Small intestine (tissue), 7 donors: Measurements from ENCODE around the gene TLR9. TPM values are rescaled to one million over a fixed set of nuclear protein-coding genes. Genes with fewer than 3 reads are reported as not detected.

Experiments
- DNase-seq, 2 donors: peaks; one replicate each; pipeline versions ENCODE4 v3.0.0 to v3.0.0-alpha.2; 2013
- FAIRE-seq: peaks from 2 replicates; lab custom pipeline; 2012; peaks lifted over from hg19 to GRCh38; lab: Jason Lieb, UNC
- H3K27ac ChIP-seq, 3 donors: one replicate each; pipeline ENCODE4 v1.5.1; 2013; ENCODE audit warnings: low read length in 2 of 3, mild to moderate bottlenecking in 2 of 3, control low read depth in 1 of 3, inconsistent platforms in 1 of 3, low read depth in 1 of 3, moderate library complexity in 1 of 3
- H3K27me3 ChIP-seq, 3 donors: one replicate each; pipeline ENCODE4 v1.6.1; 2013; ENCODE audit warnings: low read length in 3 of 3, inconsistent platforms in 1 of 3; ENCODE audit not compliant: control insufficient read depth in 3 of 3, insufficient read depth in 3 of 3
- H3K36me3 ChIP-seq, 3 donors: one replicate each; pipeline ENCODE4 v1.6.1; 2013; ENCODE audit warnings: low read length in 3 of 3, inconsistent platforms in 1 of 3, low read depth in 1 of 3, mild to moderate bottlenecking in 1 of 3, moderate library complexity in 1 of 3; ENCODE audit not compliant: control insufficient read depth in 3 of 3, insufficient read depth in 2 of 3
- H3K4me1 ChIP-seq, 3 donors: one replicate each; pipeline ENCODE4 v1.6.1; 2013; ENCODE audit warnings: low read length in 2 of 3, inconsistent platforms in 1 of 3, low read depth in 1 of 3, mild to moderate bottlenecking in 1 of 3, moderate library complexity in 1 of 3; ENCODE audit not compliant: control insufficient read depth in 3 of 3, insufficient read depth in 2 of 3
- H3K4me3 ChIP-seq, 3 donors: one replicate each; pipeline ENCODE4 v1.5.1; 2013; ENCODE audit warnings: low read length in 3 of 3, control low read depth in 1 of 3, inconsistent platforms in 1 of 3, low read depth in 1 of 3, mild to moderate bottlenecking in 1 of 3, moderate library complexity in 1 of 3
- H3K9me3 ChIP-seq, 2 donors: one replicate each; pipeline ENCODE4 v1.6.1; 2013; ENCODE audit warnings: low read depth in 1 of 2, low read length in 1 of 2; ENCODE audit not compliant: control insufficient read depth in 2 of 2, insufficient read depth in 1 of 2
- WGBS, 3 donors: extraction: QIAGEN DNeasy Blood & Tissue Kit; methylation state at CpG; one replicate each; pipeline ENCODE4 v1.1.7; 2013; 5-methylcytosine and 5-hydroxymethylcytosine counted together
- polyA plus RNA-seq, 4 donors: library from polyadenylated mRNA; stranded (reverse) in 3 of 4; unstranded in 1 of 4; fragments of 200-250 nt in 3 of 4; fragments of 120-200 nt in 1 of 4; gene quantifications; one replicate each; pipeline versions ENCODE4 v1.2.1 to v1.2.3, GENCODE V29; 2013
- donor health status: healthy with polysubstance abuse.
- donor health status: control.
- donor health status: control.
- donor health status: Bipolar disorder and iron deficiency.
- donor health status: healthy.

TLR9 gene
- polyA plus RNA-seq, 4 donors, result 0.12 to 0.30 TPM; not detected in 2

- no peaks in the 10 kb centered on the region for H3K9me3 ChIP-seq
- H3K36me3 ChIP-seq, result peaks cover 0 to 30% (median 7%) of the 10 kb centered on the region in 3 donors
- 64 to 80% (median 76%) methylated on average over 6 of the region's 6 CpGs for WGBS, 3 donors
- DNase-seq (no peak), FAIRE-seq (no peak)
- H3K4me3 ChIP-seq, result no peak overlapping the region
- H3K27me3 ChIP-seq, result no peaks in the 10 kb centered on the region
- peak overlapping the region in 2 of 3 donors; percentile 17 to 65 for H3K27ac ChIP-seq
- peaks cover 4 to 27% (median 8%) of the 10 kb centered on the region in 3 donors for H3K4me1 ChIP-seq
Measured at GRCh38 chr3:52218937-52219650, 6.4 kb downstream of the TLR9 start.

DNA sequence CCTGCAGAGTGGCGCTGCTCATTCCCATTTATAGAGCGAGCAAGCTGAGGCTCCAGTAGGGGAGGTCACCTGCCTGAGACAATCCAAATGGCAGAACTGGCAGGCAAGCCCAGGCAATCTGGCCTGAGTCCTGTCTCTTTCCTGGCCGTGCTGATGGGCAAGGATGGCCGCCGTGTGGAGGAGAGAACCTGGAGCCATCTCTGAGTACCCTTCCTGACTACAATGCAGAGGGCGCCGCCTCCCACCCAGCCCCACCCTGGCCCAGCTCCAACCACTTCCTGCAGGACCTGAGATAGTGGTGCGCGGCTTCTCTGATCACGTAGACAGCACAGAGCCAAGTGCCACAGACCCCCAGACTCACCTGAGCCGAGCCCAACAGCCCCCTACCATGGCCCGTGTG, 7.0 kb downstream of the TLR9 start:
- Histone ChIP-seq H3K9me3 (no peaks in the 10 kb centered on the region), H3K27ac (peak overlapping the region; percentile 17 to 94 (median 90)), H3K36me3 (peaks cover 2 to 33% (median 9%) of the 10 kb centered on the region in 3 donors), H3K27me3 (no peaks in the 10 kb centered on the region), H3K4me1 (peaks cover 4 to 28% (median 8%) of the 10 kb centered on the region in 3 donors), H3K4me3 (no peak overlapping the region)
- FAIRE-seq, result no peak
- 46 to 64% (median 47%) methylated on average over 12 of the region's 12 CpGs for WGBS, 3 donors
- peak in 1 of 2 donors; percentile 37 for DNase-seq

DNA sequence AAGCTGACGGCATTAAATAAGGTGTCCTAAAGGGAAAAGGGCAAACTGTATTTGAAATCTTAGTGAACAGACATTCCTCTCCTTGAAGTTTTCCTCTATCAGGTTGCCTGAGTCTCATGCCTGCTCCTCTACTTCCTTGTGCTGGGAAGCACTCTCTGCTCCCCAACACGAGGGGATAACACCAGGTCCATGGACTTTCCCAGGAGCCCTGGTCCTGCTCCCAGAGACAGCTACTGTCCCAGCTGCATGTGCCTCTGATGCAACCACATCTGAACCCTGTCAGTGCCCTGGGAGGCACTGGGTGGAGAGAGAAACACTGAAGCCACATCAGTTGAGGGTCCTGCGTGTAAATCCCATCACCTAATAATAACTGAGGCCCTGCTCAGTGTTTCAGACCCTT, 7.4 kb downstream of the TLR9 start:
- H3K36me3 ChIP-seq, result peaks cover 3 to 37% (median 12%) of the 10 kb centered on the region in 3 donors
- H3K4me3 ChIP-seq, result no peak overlapping the region
- peak overlapping the region; percentile 67 to 94 (median 90) for H3K27ac ChIP-seq
- FAIRE-seq (no peak), DNase-seq (peak in 1 of 2 donors; percentile 24)
- no peaks in the 10 kb centered on the region for H3K9me3 ChIP-seq
- 56 to 71% (median 64%) methylated on average over 3 of the region's 3 CpGs for WGBS, 3 donors
- no peaks in the 10 kb centered on the region for H3K27me3 ChIP-seq
- peaks cover 4 to 31% (median 8%) of the 10 kb centered on the region in 3 donors for H3K4me1 ChIP-seq

DNA sequence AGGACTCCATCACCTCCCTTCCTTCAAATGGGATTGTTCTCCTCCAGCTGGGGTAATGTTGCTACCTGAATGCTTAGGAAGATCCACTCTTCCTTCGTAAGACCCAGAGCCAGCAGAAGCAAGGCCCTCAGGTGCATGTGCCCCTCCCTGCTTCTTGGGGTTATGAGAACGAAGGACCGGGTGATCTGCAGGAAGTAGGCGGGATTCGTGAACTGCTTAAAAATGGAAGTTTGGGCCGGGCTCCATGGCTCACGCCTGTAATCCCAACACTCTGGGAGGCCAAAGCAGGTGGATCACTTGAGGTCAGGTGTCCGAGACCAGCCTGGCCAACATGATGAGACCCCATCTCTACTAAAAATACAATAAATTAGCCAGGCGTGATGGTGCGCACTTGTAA, 8.0 kb downstream of the TLR9 start:
- FAIRE-seq (no peak), DNase-seq (no peak)
- Histone ChIP-seq H3K27ac (peak overlapping the region; percentile 67 to 94 (median 90)), H3K4me3 (no peak overlapping the region), H3K9me3 (no peaks in the 10 kb centered on the region), H3K4me1 (peaks cover 4 to 35% (median 8%) of the 10 kb centered on the region in 3 donors), H3K36me3 (peaks cover 3 to 41% (median 15%) of the 10 kb centered on the region in 3 donors), H3K27me3 (no peaks in the 10 kb centered on the region)
- WGBS, 3 donors, result 27 to 48% (median 39%) methylated on average over 10 of the region's 10 CpGs

- DNase-seq (peak; percentile 68 to 97), FAIRE-seq (no peak)
- no peaks in the 10 kb centered on the region for H3K9me3 ChIP-seq
- H3K4me3 ChIP-seq, result no peak overlapping the region
- peak overlapping the region; percentile 67 to 94 (median 90) for H3K27ac ChIP-seq
- 12 to 26% (median 21%) methylated on average over 13 of the region's 13 CpGs for WGBS, 3 donors
- peaks cover 7 to 46% (median 18%) of the 10 kb centered on the region in 3 donors for H3K36me3 ChIP-seq
- H3K4me1 ChIP-seq, result peaks cover 4 to 41% (median 8%) of the 10 kb centered on the region in 3 donors
- H3K27me3 ChIP-seq, result no peaks in the 10 kb centered on the region
Measured at GRCh38 chr3:52216585-52217408, 8.6 kb downstream of the TLR9 start.

DNA sequence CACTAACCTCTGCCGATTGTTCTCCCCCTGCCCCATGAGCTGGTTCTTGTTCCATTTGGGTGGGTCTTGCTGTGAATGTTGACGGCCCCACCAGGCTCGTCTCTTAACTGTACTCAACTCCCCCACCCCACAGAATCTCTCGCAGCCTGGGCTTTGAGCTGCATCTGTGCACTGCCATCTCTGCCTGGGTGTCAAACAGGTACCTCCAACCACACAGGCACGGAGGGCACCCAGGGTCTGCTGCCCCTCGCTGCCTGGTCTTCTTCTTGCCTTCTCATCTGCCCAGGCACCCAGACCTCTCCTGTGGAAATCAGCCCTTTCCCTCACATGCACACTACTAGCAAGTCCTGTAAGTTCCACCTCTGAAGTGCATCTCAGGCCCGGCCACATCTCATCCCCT, 10.1 kb downstream of the TLR9 start:
- Histone ChIP-seq H3K4me1 (peaks cover 4 to 48% (median 6%) of the 10 kb centered on the region in 3 donors), H3K27me3 (no peaks in the 10 kb centered on the region), H3K9me3 (no peaks in the 10 kb centered on the region), H3K27ac (peak overlapping the region in 1 of 3 donors; percentile 94), H3K36me3 (peaks cover 7 to 55% (median 25%) of the 10 kb centered on the region in 3 donors), H3K4me3 (no peak overlapping the region)
- WGBS, 3 donors, result 94 to 97% (median 97%) methylated on average over 7 of the region's 7 CpGs
- no peak for DNase-seq
- FAIRE-seq, result no peak

GRCh38 chr3:52213901-52214300, 11.5 kb downstream of the TLR9 start:
- no peak for FAIRE-seq
- H3K27me3 ChIP-seq, result no peaks in the 10 kb centered on the region
- peaks cover 13 to 69% (median 29%) of the 10 kb centered on the region in 3 donors for H3K36me3 ChIP-seq
- DNase-seq, result no peak
- no peak overlapping the region for H3K4me3 ChIP-seq
- H3K27ac ChIP-seq, result no peak overlapping the region
- no peaks in the 10 kb centered on the region for H3K9me3 ChIP-seq
- peaks cover 4 to 51% (median 6%) of the 10 kb centered on the region in 3 donors for H3K4me1 ChIP-seq

DNA sequence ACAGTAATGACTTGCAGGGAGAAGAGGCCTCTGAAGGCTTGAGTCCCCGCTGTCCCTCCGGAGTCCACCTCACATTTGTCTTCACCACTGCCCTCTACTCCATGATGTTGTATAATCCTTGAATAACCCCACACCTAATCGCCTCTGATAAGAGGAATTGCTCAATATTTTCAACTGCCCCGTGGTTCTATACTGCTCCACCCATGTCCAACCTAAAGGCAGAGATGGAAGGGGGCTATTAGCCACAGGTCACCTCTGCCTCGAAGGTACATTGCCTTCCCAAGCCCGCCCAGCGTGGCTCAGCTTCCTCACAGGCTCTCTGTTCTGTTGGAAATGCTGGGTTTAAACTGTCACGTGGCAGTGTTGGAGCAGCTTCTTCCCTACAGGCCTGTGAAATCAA, 12.4 kb downstream of the TLR9 start:
- Histone ChIP-seq H3K36me3 (peaks cover 16 to 76% (median 35%) of the 10 kb centered on the region in 3 donors), H3K27me3 (no peaks in the 10 kb centered on the region), H3K27ac (no peak overlapping the region), H3K4me3 (no peak overlapping the region), H3K4me1 (peaks cover under 1 to 49% (median 4%) of the 10 kb centered on the region in 3 donors), H3K9me3 (no peaks in the 10 kb centered on the region)
- 60 to 83% (median 67%) methylated on average over 8 of the region's 8 CpGs for WGBS, 3 donors
- DNase-seq (peak in 1 of 2 donors; percentile 19), FAIRE-seq (no peak)
